ENCODE results near the gene ATP10B.

ATP10B gene

GRCh38 chr5:160523502-160524163 is 328.4 kb downstream of the ATP10B start:
- ATAC-seq (ENCODE audit: insufficient read depth, low read depth) (no peak), DNase-seq (no peak)
- no peak for TF ChIP-seq EZH2 (IDR thresholded peaks at IDR 0.05; ENCODE audit: borderline replicate concordance, low read depth, low read length, severe bottlenecking)
- TF ChIP-seq, protein P1, sequence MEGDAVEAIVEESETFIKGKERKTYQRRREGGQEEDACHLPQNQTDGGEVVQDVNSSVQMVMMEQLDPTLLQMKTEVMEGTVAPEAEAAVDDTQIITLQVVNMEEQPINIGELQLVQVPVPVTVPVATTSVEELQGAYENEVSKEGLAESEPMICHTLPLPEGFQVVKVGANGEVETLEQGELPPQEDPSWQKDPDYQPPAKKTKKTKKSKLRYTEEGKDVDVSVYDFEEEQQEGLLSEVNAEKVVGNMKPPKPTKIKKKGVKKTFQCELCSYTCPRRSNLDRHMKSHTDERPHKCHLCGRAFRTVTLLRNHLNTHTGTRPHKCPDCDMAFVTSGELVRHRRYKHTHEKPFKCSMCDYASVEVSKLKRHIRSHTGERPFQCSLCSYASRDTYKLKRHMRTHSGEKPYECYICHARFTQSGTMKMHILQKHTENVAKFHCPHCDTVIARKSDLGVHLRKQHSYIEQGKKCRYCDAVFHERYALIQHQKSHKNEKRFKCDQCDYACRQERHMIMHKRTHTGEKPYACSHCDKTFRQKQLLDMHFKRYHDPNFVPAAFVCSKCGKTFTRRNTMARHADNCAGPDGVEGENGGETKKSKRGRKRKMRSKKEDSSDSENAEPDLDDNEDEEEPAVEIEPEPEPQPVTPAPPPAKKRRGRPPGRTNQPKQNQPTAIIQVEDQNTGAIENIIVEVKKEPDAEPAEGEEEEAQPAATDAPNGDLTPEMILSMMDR (IDR thresholded peaks at IDR 0.05; ENCODE audit: borderline replicate concordance, extremely low read depth, low read length, poor library complexity, severe bottlenecking) = no peak

GRCh38 chr5:160521392-160521663 is 330.7 kb downstream of the ATP10B start:
- no peaks in the 10 kb centered on the region for H3K79me2 ChIP-seq (ENCODE audit: insufficient read depth, low read length)
- TF ChIP-seq, protein P1 (IDR thresholded peaks at IDR 0.05; ENCODE audit: borderline replicate concordance, extremely low read depth, low read length, poor library complexity, severe bottlenecking) = no peak
- no peak for TF ChIP-seq EZH2 (IDR thresholded peaks at IDR 0.05; ENCODE audit: borderline replicate concordance, low read depth, low read length, severe bottlenecking)
- H3K9ac ChIP-seq (ENCODE audit: low read depth, low read length) = no peak overlapping the region
- H4K20me1 ChIP-seq (ENCODE audit: insufficient read depth, low read length) = no peaks in the 10 kb centered on the region
- H3K4me2 ChIP-seq (ENCODE audit: insufficient read depth, low read length) = no peak overlapping the region
- H2AFZ ChIP-seq (ENCODE audit: low read depth, low read length) = no peak overlapping the region
- H3K9me3 ChIP-seq (ENCODE audit: insufficient read depth, low read length, severe bottlenecking) = no peaks in the 10 kb centered on the region
- peaks cover 24% of the 10 kb centered on the region for H3K4me1 ChIP-seq (ENCODE audit: insufficient read depth, low read length)
- H3K27me3 ChIP-seq (ENCODE audit: insufficient read depth, low read length, poor library complexity) = no peaks in the 10 kb centered on the region
- no peak overlapping the region for H3K27ac ChIP-seq (ENCODE audit: low read length)
- DNase-seq (no peak), ATAC-seq (ENCODE audit: insufficient read depth, low read depth) (no peak)
- no peaks in the 10 kb centered on the region for H3K36me3 ChIP-seq (ENCODE audit: insufficient read depth, low read length)
- H3K4me3 ChIP-seq (ENCODE audit: low read depth in 1 of 2, low read length in 2 of 2) = no peak overlapping the region

More at GRCh38 chr5:160523502-160524163, 328.4 kb downstream of the ATP10B start:
- H3K4me3 ChIP-seq (ENCODE audit: low read depth in 1 of 2, low read length in 2 of 2) = no peak overlapping the region
- H3K9me3 ChIP-seq (ENCODE audit: insufficient read depth, low read length, severe bottlenecking) = no peaks in the 10 kb centered on the region
- H2AFZ ChIP-seq (ENCODE audit: low read depth, low read length) = peak overlapping the region; percentile 55
- H4K20me1 ChIP-seq (ENCODE audit: insufficient read depth, low read length) = no peaks in the 10 kb centered on the region
- no peaks in the 10 kb centered on the region for H3K79me2 ChIP-seq (ENCODE audit: insufficient read depth, low read length)
- no peak overlapping the region for H3K4me2 ChIP-seq (ENCODE audit: insufficient read depth, low read length)
- H3K4me1 ChIP-seq (ENCODE audit: insufficient read depth, low read length) = peaks cover 34% of the 10 kb centered on the region
- no peaks in the 10 kb centered on the region for H3K36me3 ChIP-seq (ENCODE audit: insufficient read depth, low read length)
- H3K27ac ChIP-seq (ENCODE audit: low read length) = no peak overlapping the region
- H3K9ac ChIP-seq (ENCODE audit: low read depth, low read length) = no peak overlapping the region
- H3K27me3 ChIP-seq (ENCODE audit: insufficient read depth, low read length, poor library complexity) = no peaks in the 10 kb centered on the region

- TF ChIP-seq EZH2 (IDR thresholded peaks at IDR 0.05; ENCODE audit: borderline replicate concordance, low read depth, low read length, severe bottlenecking) = no peak
- TF ChIP-seq, protein P1 (IDR thresholded peaks at IDR 0.05; ENCODE audit: borderline replicate concordance, extremely low read depth, low read length, poor library complexity, severe bottlenecking) = no peak
- no peak overlapping the region for H3K4me2 ChIP-seq (ENCODE audit: insufficient read depth, low read length)
- H2AFZ ChIP-seq (ENCODE audit: low read depth, low read length) = no peak overlapping the region
- no peak for DNase-seq
- no peak overlapping the region for H3K9ac ChIP-seq (ENCODE audit: low read depth, low read length)
- H3K4me1 ChIP-seq (ENCODE audit: insufficient read depth, low read length) = peaks cover 19% of the 10 kb centered on the region
- H3K36me3 ChIP-seq (ENCODE audit: insufficient read depth, low read length) = no peaks in the 10 kb centered on the region
- H4K20me1 ChIP-seq (ENCODE audit: insufficient read depth, low read length) = no peaks in the 10 kb centered on the region
- H3K9me3 ChIP-seq (ENCODE audit: insufficient read depth, low read length, severe bottlenecking) = no peaks in the 10 kb centered on the region
- no peak for ATAC-seq (ENCODE audit: insufficient read depth, low read depth)
- H3K79me2 ChIP-seq (ENCODE audit: insufficient read depth, low read length) = no peaks in the 10 kb centered on the region
- H3K4me3 ChIP-seq (ENCODE audit: low read depth in 1 of 2, low read length in 2 of 2) = no peak overlapping the region
- no peaks in the 10 kb centered on the region for H3K27me3 ChIP-seq (ENCODE audit: insufficient read depth, low read length, poor library complexity)
- no peak overlapping the region for H3K27ac ChIP-seq (ENCODE audit: low read length)
These were observed 331.2 kb downstream of the ATP10B start for GRCh38 chr5:160520609-160521391.

All from DND-41 (cell line).